ENCODE data around the gene PLIN1. TPM values are rescaled to one million over a fixed set of nuclear protein-coding genes. Genes with fewer than 3 reads are reported as not detected.

PLIN1 gene
- total RNA-seq, 1 donor from 2014 or later = 17.6 TPM

GRCh38 chr15:89633585-89633984, 45.6 kb downstream of the PLIN1 start:
- intact Hi-C loops (cut with DNase I) = no loop called here
- DNase-seq (ENCODE audit: missing footprints) (no peak), ATAC-seq (no peak)

DNA sequence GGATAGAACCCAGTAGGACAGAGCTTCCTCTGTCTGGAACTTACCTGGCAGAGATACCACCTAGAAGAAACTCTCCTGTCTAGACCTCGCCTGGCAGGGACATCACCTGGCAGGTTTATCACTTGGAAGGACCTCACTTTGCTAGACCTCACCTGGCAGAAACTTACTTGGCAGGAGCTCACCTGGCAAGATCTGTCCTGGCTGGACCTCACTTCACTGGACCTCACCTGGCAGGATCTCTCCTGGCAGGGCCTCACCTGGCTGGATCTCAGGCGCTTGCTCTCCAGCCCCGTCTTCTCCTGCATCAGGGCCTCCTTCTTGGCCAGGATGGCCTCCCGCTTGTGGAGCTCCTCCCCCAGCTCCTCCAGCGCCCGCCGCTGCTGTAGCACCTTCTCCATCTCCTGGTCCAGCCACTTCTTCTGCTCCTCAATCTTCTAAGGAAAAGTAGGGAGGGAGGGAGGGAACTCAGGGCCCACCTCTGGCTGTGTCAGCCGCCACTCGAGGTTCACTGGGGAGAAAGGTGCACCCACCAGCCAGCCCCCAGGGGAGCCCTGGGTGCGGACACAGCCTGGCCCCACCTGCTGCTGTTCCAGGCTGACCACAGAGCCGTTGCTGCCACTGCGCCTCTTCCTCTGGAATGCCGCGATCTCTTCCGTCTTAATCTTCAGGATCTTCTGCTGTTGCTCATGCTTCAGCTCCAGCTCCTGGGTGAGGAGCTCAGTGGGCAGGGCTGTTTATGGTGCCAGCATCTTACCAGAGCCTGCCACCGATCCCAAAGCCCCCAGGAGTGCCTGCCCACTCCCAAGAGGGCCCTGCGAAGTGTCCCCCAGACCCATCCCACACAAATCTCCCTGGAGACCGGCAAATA, 46.4 kb downstream of the PLIN1 start:
- DNase-seq (ENCODE audit: missing footprints) (no peak), ATAC-seq (no peak)
- intact Hi-C loops (cut with DNase I) = no loop called here

GRCh38 chr15:89631902-89632264, 47.3 kb downstream of the PLIN1 start:
- ATAC-seq (no peak), DNase-seq (ENCODE audit: missing footprints) (no peak)
- intact Hi-C loops (cut with DNase I) = no loop called here

DNA sequence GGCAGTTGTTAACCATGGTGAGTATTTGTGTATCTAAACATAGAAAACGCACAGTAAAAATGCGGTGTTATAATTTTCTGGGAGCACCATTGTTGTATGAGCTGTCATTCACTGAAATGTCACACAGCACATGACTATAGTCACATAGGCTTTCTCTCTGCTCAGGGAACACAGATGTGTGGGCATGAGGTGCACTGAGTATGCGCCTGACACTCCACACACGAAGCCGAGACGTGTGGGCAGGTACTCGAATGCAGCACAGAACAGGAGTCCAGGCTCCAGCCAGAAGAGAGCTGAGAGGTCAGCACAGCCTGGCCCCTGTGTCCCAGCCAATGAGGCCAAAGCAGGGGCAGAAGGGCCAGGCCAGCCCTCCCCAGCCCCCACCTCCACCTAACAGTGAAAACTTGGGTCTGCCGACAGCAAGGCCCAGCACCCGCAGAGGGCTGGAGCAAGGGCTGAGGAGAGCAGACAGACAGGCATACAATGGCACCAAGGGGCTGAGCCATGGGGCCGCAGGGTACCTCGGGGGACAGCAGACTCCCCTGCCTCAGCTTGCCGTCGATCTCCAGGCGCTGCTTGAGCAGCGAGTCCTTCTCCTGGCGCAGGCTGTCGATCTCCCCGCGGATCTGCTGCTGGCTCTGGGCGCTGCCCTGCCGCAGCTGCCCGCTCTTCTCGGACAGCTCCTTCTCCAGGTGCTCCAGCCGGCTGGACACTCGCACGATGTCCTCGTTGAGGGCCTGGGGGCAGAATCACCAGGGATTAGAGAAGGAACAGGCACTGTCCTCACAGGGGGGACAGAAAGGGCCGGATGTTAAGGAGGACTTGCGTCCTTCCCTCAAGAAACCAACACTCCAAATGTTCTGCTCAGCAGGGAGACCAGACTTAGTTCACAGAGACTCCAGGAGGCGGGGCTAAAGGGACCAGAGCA, 47.9 kb downstream of the PLIN1 start:
- no peak for DNase-seq (ENCODE audit: missing footprints)
- ATAC-seq = no peak
- intact Hi-C loops (cut with DNase I) = no loop called here

DNA sequence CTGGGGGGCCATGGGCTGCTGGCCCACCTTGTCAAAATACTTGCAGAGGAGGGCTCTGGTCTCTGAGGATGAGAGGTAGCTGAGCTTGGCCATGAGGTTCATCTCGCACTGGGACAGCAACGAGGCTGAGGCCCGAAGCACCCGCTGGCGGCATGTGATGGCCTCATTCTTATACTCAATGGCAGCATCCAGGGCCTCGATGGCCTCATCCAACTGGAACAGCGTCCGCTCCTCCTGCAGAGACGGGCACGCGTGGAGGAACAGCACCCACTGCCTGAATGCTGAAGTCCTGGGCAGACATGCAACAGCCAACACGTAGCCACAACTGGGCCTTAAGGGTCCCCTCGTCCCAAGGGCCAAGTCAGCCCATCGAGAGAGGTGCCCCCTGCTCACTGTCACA, 48.9 kb downstream of the PLIN1 start:
- DNase-seq (ENCODE audit: missing footprints) (no peak), ATAC-seq (no peak)
- intact Hi-C loops (cut with DNase I) = no loop called here

- intact Hi-C loops (cut with DNase I) = no loop called here
- DNase-seq (ENCODE audit: missing footprints) (no peak), ATAC-seq (no peak)
Observed at GRCh38 chr15:89629829-89630228, 49.3 kb downstream of the PLIN1 start.

DNA sequence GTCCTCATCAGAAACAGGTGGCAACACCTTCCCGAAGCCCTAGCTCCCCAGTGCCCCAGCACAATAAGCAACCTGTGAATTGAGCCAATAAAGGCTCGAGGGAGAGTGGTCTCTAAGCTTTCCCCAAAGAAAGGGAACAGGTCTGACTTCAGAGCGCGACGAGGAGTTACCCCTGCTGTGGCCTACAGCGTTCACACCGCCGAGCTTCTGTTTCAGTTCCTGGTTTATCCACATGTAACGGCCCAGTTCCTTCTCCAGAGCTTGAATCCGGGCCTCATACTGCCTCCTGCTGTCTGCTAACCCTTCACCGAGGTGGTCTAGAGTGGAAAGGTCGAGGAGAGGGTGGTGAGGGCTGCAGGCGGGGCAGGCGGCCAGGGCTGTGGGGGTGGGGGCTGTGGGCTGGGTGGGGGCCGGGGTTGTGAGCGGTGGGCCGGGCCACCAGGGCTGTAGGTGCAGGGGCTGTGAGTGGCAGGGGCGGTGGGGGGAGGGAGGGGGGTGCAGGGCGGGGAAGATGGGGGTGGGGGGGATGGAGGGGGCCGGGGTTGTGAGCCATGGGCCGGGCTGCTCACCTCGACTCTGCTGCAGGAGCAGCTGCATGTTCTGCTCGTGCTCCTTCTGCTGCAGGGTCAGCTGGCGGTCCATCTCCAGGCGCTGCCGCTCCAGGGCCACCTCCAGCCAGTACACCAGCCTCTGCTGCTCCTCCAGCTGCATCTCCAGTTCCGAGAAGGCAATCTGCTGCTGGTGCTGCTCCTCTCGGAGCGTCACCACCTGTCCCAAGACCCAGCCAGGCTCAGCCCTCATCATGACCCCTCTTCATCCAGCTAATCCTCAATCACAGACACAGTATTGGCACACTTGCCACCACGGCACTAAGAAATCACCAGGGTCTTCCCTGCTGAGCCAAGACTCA, 50.1 kb downstream of the PLIN1 start:
- DNase-seq (ENCODE audit: missing footprints) = no peak
- no peak for ATAC-seq

DNA sequence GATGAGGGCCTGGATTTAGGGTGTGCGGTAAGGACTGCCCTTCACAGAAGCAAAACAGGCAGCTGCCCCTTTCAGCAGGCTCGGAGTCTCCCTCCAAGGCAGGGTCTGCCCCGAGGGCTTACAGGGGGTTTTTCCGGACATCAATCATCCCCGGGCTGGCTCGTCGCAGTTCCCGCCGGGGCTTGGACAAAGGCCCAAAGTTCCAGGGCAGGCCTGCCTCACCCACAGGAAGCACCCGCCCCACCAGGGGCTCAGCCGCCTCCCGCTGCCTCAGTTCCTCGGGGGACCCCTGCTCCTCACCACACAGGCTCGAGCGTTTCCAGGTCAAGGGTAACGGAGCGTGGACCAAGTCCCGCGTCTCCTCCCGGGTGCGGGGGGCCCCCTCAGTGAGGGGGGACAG, 50.9 kb downstream of the PLIN1 start:
- intact Hi-C loops (cut with DNase I) = no loop called here
- no peak for DNase-seq (ENCODE audit: missing footprints)
- no peak for ATAC-seq

More for the DNA sequence above, 50.1 kb downstream of the PLIN1 start:
- intact Hi-C loops (cut with DNase I) = no loop called here

GRCh38 chr15:89627256-89627970, 51.8 kb downstream of the PLIN1 start:
- intact Hi-C loops (cut with DNase I) = no loop called here
- ATAC-seq (no peak), DNase-seq (ENCODE audit: missing footprints) (no peak)

DNA sequence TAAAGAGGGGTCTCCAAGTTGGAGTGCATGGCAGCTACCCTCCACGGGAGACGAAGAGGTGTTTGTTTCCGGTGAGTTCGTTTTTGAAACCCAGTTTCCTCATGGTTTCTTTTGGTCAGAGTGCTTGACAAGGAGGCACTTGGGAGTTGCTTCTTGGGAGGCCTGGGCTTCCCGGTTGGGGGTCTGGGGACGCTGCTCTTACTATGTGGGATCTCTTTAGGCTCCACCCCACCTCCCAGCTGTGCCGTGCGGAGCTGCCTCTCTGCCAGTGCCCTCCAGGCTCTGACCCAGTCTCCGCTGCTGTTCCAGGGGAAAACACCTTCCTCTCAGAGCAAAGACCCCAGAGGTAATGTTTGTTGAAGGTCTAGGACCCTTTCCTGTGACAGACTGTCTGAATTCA, 53.5 kb downstream of the PLIN1 start:
- no peak for ATAC-seq
- no peak for DNase-seq (ENCODE audit: missing footprints)

DNA sequence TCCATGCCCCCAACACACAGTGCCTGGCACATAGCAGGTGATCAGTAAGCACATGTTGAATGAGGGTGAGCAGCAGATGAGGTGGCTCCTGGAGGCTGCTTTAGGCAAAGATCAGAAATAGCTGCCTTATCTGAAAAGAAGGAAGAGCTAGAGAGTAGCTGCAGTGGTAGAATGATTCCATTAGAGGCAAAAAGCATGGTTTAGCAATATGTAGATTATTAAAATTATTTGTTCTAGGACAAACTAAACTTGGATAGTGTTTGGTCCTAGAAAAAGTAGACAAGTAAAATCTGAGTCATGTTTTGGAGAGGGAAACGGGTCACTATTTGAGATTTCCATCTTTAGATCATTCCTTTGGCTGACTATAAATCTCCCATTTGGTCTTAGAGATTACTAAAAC, 56.0 kb downstream of the PLIN1 start:
- DNase-seq (ENCODE audit: missing footprints) (no peak), ATAC-seq (no peak)
- intact Hi-C loops (cut with DNase I) = no loop called here

More for the DNA sequence above, 53.5 kb downstream of the PLIN1 start:
- intact Hi-C loops (cut with DNase I) = no loop called here

- intact Hi-C loops (cut with DNase I) = no loop called here
- no peak for ATAC-seq
Observed at GRCh38 chr15:89621547-89621946, 57.6 kb downstream of the PLIN1 start.

GRCh38 chr15:89616228-89616627, 62.9 kb downstream of the PLIN1 start:
- intact Hi-C loops (cut with DNase I) = no loop called here
- no peak for ATAC-seq
- DNase-seq (ENCODE audit: missing footprints) = no peak

More at GRCh38 chr15:89621547-89621946, 57.6 kb downstream of the PLIN1 start:
- no peak for DNase-seq (ENCODE audit: missing footprints)

DNA sequence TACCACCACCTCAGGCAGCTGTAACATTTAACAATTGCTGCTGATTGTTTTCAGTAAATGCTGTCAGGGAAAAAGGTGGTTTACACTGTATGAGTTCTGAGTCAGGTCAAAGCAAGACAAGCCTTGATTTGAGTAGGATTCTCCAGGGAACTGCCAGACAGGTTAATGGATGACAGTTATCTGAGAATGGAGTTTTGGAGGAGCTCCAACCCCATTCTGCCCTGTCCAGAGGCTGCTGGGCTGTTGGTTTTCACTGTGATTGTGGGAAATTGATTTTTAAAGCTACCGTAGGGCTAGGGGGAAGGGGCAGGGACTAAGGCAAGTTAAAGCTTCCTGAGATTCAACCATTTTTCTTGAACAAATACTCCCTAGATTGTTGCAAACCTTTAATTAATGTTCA, 64.0 kb downstream of the PLIN1 start:
- ATAC-seq (no peak), DNase-seq (ENCODE audit: missing footprints) (no peak)
- intact Hi-C loops (cut with DNase I) = no loop called here
